Measurements from ENCODE around the gene NHLRC4.

Gene NHLRC4

GRCh38 chr16:537415-538335, 29.1 kb upstream of the NHLRC4 start:
- no peak for TF ChIP-seq ZNF184 (tag by site-specific recombination; IDR thresholded peaks at IDR 0.05)
- no peak for TF ChIP-seq ZNF777 (tag by site-specific recombination; IDR thresholded peaks at IDR 0.05; ENCODE audit: borderline replicate concordance)
- TF ChIP-seq ZNF747 (tag by site-specific recombination; IDR thresholded peaks at IDR 0.05): no peak
- no peak for TF ChIP-seq TSHZ1 (tag by site-specific recombination; IDR thresholded peaks at IDR 0.05; ENCODE audit: borderline replicate concordance)
- TF ChIP-seq ZNF580 (tag by site-specific recombination; IDR thresholded peaks at IDR 0.05): no peak
- TF ChIP-seq ZNF501 (tag by site-specific recombination; IDR thresholded peaks at IDR 0.05): no peak
- no peak for TF ChIP-seq ZNF202 (tag by site-specific recombination; IDR thresholded peaks at IDR 0.05; ENCODE audit: borderline replicate concordance)
- no peak for TF ChIP-seq ZNF335 (tag by site-specific recombination; conservative IDR thresholded peaks at IDR 0.05)
- no peak for TF ChIP-seq IKZF3 (tag by site-specific recombination; IDR thresholded peaks at IDR 0.05)
- peak; percentile 83 for TF ChIP-seq KLF1 (tag by site-specific recombination; IDR thresholded peaks at IDR 0.05)
- no peak for TF ChIP-seq ZNF596 (tag by site-specific recombination; IDR thresholded peaks at IDR 0.05)
- TF ChIP-seq, protein P1, sequence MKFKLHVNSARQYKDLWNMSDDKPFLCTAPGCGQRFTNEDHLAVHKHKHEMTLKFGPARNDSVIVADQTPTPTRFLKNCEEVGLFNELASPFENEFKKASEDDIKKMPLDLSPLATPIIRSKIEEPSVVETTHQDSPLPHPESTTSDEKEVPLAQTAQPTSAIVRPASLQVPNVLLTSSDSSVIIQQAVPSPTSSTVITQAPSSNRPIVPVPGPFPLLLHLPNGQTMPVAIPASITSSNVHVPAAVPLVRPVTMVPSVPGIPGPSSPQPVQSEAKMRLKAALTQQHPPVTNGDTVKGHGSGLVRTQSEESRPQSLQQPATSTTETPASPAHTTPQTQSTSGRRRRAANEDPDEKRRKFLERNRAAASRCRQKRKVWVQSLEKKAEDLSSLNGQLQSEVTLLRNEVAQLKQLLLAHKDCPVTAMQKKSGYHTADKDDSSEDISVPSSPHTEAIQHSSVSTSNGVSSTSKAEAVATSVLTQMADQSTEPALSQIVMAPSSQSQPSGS (tag by site-specific recombination; IDR thresholded peaks at IDR 0.05; ENCODE audit: low read depth): no peak
- TF ChIP-seq ZFP41 (tag by site-specific recombination; IDR thresholded peaks at IDR 0.05; ENCODE audit: borderline replicate concordance): no peak
- 0 out of 2 replicates have a peak, but pooled peaks have one; percentile 15 for TF ChIP-seq EGR2 (tag by site-specific recombination; IDR thresholded peaks at IDR 0.05; ENCODE audit: low read depth)
- no peak for TF ChIP-seq ZNF391 (tag by site-specific recombination; IDR thresholded peaks at IDR 0.05; ENCODE audit: borderline replicate concordance, low read depth)
- Histone ChIP-seq H3K36me3 (ENCODE audit: control insufficient read depth in 2 of 2, insufficient read depth in 1 of 2, low read length in 2 of 2) (peaks cover 0 to 54% of the 10 kb centered on the region in 2 experiments; a peak in 2 of 3 replicates), H3K9me3 (ENCODE audit: control insufficient read depth, insufficient read depth, low read depth, low read length) (no peaks in the 10 kb centered on the region), H3K4me3 (ENCODE audit: low read depth, low read length) (no peak overlapping the region), H3K4me1 (ENCODE audit: control insufficient read depth, insufficient read depth, low read length) (no peaks in the 10 kb centered on the region), H3K27ac (ENCODE audit: extremely low read depth, low read depth, low read length) (no peak overlapping the region)
- ChIA-PET CTCF (interaction anchor here (0.6 kb wide), 2 partner anchors 137 to 146 kb away, joined by 3 to 5 read pairs; no protein-coding TSS in a partner anchor), POLR2A (interaction anchor here (1.5 kb wide), 1 partner anchor 10 kb away, joined by 5 read pairs; the partner anchor contains the start of gene CAPN15)

DNA sequence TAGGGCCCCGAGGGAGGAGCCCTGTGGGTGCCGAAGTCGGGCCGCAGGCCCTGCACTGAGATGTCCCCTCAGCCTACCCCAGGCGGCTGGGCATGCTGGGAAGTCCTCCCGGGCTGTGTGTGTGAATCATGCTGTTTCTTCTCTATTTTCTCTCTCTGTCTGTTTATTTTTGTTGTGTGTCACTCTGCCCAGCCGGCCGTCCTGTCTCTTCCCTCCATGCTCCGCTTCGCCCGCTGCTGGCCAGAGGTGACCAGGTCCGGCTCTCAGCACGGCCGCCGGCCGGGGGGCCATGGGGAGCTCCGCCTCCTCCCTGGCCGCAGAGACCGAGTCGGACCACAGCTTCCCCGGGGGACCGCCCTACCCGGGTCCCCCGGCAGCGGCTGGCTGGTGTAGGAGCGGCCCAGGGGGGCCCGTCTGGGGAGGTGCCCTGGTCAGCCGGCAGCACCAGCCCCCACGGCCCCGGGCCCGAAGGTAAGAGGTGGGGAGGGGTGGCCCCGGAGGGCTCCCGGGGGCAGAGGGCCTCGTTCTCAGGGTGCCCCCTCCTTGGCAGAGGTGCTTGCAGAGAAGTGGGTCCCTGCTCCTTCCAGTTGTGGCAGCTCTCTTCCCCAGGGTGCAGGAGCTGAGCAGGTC, 26.8 kb upstream of the NHLRC4 start:
- no peak overlapping the region for H3K4me3 ChIP-seq (ENCODE audit: low read depth, low read length)
- TF ChIP-seq ZIC2 (tag by site-specific recombination; IDR thresholded peaks at IDR 0.05) (peak; percentile 45; the same call in 1 of the 2 replicates), OVOL3 (tag by site-specific recombination; IDR thresholded peaks at IDR 0.05) (no peak)
- peaks cover 0 to 46% of the 10 kb centered on the region in 2 experiments; a peak in 2 of 3 replicates for H3K36me3 ChIP-seq (ENCODE audit: control insufficient read depth in 2 of 2, insufficient read depth in 1 of 2, low read length in 2 of 2)
- H3K9me3 ChIP-seq (ENCODE audit: control insufficient read depth, insufficient read depth, low read depth, low read length): no peaks in the 10 kb centered on the region
- no peak overlapping the region for H3K27ac ChIP-seq (ENCODE audit: extremely low read depth, low read depth, low read length)
- CTCF ChIA-PET: interaction anchor here (0.6 kb wide), 1 partner anchor 13 kb away, joined by 3 read pairs; no protein-coding TSS in a partner anchor
- POLR2A ChIA-PET: no interaction called here
- no peaks in the 10 kb centered on the region for H3K4me1 ChIP-seq (ENCODE audit: control insufficient read depth, insufficient read depth, low read length)

Data from HEK293 (cell line).